Ovary (tissue), 3 donors: ENCODE data around the gene UPB1.

Source experiments
- CTCF ChIP-seq, 3 donors: fragments of 450-650 bp in 2 of 3; fragments of 200-600 bp in 1 of 3; IDR thresholded peaks; one replicate each; pipeline versions ENCODE4 v1.5.1 to v1.8.0; 2016 to 2022; ENCODE audit warnings: antibody characterized with exemption in 3 of 3, mild to moderate bottlenecking in 1 of 3
- EP300 ChIP-seq: sonication (generic); formaldehyde crosslinking; IDR thresholded peaks from one replicate; pipeline ENCODE4 v1.6.1; 2017; ENCODE audit warnings: antibody characterized with exemption
- POLR2A ChIP-seq: fragments of 450-650 bp; IDR thresholded peaks from one replicate; pipeline ENCODE4 v1.6.1; 2017; ENCODE audit warnings: antibody characterized with exemption, mild to moderate bottlenecking, moderate library complexity
- donor health status: DM: no; HTN: no; CAD: no.

GRCh38 chr22:24494528-24495364 lies at the start of gene UPB1:
- TF ChIP-seq CTCF (IDR thresholded peaks at IDR 0.05) (no peak), POLR2A (no peak), EP300 (no peak)
